HEK293 (cell line): ENCODE measurements around the gene CTPS2.

Experiments used
- ZNF133 ChIP-seq: fragments of 450-650 bp; formaldehyde crosslinking; IDR thresholded peaks from 2 replicates; pipeline ENCODE4 v1.5.1; 2016; ENCODE audit warnings: missing biosample characterization, missing genetic modification characterization
- TF ChIP-seq, protein P1 (sequence below): fragments of 450-650 bp; formaldehyde crosslinking; IDR thresholded peaks from 2 replicates; pipeline ENCODE4 v1.5.1; 2016; ENCODE audit warnings: missing biosample characterization, missing genetic modification characterization

DNA sequence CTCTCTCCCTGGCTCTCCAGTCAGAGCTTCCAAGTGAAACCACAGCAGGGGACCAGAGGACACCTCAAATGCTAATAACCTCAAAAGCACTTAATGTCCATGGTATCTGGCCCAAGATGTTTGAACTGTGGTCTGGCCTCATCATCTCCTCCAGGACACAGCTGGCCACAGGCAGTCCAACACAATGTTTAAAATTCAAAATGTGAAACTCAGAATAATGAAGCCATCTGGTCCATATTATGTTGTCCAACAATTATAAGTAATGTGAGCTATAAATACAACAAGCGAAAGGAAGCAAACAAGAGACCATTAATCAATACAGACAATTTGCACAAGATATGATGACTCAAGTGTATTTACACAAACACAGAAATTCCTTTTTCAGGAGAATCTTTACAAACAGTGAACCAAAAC, 153.3 kb downstream of the CTPS2 start:
- TF ChIP-seq, protein P1, sequence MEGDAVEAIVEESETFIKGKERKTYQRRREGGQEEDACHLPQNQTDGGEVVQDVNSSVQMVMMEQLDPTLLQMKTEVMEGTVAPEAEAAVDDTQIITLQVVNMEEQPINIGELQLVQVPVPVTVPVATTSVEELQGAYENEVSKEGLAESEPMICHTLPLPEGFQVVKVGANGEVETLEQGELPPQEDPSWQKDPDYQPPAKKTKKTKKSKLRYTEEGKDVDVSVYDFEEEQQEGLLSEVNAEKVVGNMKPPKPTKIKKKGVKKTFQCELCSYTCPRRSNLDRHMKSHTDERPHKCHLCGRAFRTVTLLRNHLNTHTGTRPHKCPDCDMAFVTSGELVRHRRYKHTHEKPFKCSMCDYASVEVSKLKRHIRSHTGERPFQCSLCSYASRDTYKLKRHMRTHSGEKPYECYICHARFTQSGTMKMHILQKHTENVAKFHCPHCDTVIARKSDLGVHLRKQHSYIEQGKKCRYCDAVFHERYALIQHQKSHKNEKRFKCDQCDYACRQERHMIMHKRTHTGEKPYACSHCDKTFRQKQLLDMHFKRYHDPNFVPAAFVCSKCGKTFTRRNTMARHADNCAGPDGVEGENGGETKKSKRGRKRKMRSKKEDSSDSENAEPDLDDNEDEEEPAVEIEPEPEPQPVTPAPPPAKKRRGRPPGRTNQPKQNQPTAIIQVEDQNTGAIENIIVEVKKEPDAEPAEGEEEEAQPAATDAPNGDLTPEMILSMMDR (tag by site-specific recombination) = no peak
- TF ChIP-seq ZNF133 = no peak
